Stimulated activated CD4-positive, alpha-beta T cell treated with anti-CD3 and anti-CD28 coated beads, Interleukin-12 subunit alpha, Interleukin-12 subunit beta, amount 100 ng/mL, for 4 hours (primary cell): Measurements from ENCODE around the gene CA10.

Experiments used
- DNase-seq: peaks from one replicate; pipeline ENCODE4 v3.0.0-alpha.2; 2020

Gene CA10

GRCh38 chr17:52158450-52159042, at the start of gene CA10:
TSS of gene CA10 (minus strand) at chr17:52158714.
- no peak for DNase-seq

GRCh38 chr17:52207796-52208195, 49.3 kb upstream of the CA10 start:
- no peak for DNase-seq

GRCh38 chr17:52202520-52203080, 44.1 kb upstream of the CA10 start:
- DNase-seq: no peak

- DNase-seq: no peak
Observed at GRCh38 chr17:52201767-52202519, 43.4 kb upstream of the CA10 start.

- no peak for DNase-seq
Observed at GRCh38 chr17:52191491-52191890, 33.0 kb upstream of the CA10 start.

- DNase-seq: no peak
Observed at GRCh38 chr17:52181782-52182181, 23.3 kb upstream of the CA10 start.

GRCh38 chr17:52178012-52178411, 19.5 kb upstream of the CA10 start:
- DNase-seq: no peak

- no peak for DNase-seq
Observed at GRCh38 chr17:52170963-52171572, 12.6 kb upstream of the CA10 start.

GRCh38 chr17:52160136-52160567, 1.6 kb upstream of the CA10 start:
- no peak for DNase-seq

- no peak for DNase-seq
Observed at GRCh38 chr17:52159246-52160135, 977 bp upstream of the CA10 start.

GRCh38 chr17:52157603-52158449, 688 bp downstream of the CA10 start:
- DNase-seq: no peak

GRCh38 chr17:52156576-52157570, 1.6 kb downstream of the CA10 start:
- DNase-seq: no peak

GRCh38 chr17:52155301-52155700, 3.2 kb downstream of the CA10 start:
- no peak for DNase-seq

GRCh38 chr17:52154466-52154865, 4.0 kb downstream of the CA10 start:
- no peak for DNase-seq

- DNase-seq: no peak
Observed at GRCh38 chr17:52150935-52151334, 7.6 kb downstream of the CA10 start.

- no peak for DNase-seq
Observed at GRCh38 chr17:52149626-52150025, 8.9 kb downstream of the CA10 start.

GRCh38 chr17:52148969-52149351, 9.6 kb downstream of the CA10 start:
- no peak for DNase-seq

- no peak for DNase-seq
Observed at GRCh38 chr17:52148288-52148968, 10.1 kb downstream of the CA10 start.

- no peak for DNase-seq
Observed at GRCh38 chr17:52147872-52148271, 10.6 kb downstream of the CA10 start.

- no peak for DNase-seq
Observed at GRCh38 chr17:52147431-52147830, 11.1 kb downstream of the CA10 start.
